GM18519 (cell line): Measurements from ENCODE around the gene CCDC28A.

ENCODE experiments used
- ATAC-seq: cut with Tn5 transposase; IDR thresholded peaks from one replicate; pipeline ENCODE4 v1.9.1; 2021; ENCODE audit warnings: mild to moderate bottlenecking, moderate library complexity; ENCODE audit not compliant: unreplicated experiment, low FRiP score

CCDC28A gene

GRCh38 chr6:138830248-138830647 lies 56.7 kb downstream of the CCDC28A start:
- ATAC-seq, result no peak

DNA sequence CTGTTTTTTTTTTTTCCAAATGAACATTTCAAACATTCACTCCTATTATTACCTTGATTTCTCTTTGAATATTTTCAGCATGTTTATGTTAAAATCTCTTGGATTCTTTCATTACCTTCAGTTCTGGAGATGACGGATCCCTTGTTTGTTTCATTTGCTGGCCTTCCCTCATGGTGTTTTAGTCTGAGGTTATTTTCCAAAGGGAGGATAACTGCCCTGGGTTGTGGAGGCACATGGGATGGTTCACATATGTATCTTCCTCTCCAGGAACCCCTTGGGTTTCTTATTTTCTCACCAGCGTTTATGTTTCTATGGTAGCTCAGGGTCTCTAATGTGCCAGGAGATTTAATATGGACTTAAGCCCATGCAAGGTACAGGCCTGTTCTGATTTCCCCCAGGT lies 58.6 kb downstream of the CCDC28A start:
- no peak for ATAC-seq

- no peak for ATAC-seq
Observed at GRCh38 chr6:138833816-138834539, 60.4 kb downstream of the CCDC28A start.

GRCh38 chr6:138837246-138837645 lies 63.7 kb downstream of the CCDC28A start:
- no peak for ATAC-seq
